Measurements from ENCODE around the gene TMEM9.

Gene TMEM9

DNA sequence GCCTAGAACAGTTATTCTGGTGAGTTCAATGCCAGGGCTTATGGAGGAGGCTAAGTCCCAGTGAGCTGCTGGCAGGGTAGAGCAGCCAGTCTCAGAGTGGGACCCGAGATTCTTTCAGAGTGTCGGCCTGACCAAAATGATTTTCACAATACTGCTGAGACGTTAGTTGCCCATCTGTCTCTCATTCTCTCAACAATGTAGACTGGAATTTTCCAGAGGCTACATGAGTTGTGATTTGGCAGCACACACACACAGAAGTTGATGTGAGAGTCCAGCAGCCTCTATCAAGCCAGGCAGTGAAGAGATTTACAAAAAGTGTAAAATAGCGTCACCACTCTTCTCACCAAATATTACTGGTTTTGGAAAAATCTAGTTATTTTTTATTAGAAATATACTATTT is 63.7 kb downstream of the TMEM9 start:
- no peaks in the 10 kb centered on the region for H3K36me3 Mint-ChIP-seq
- no peak overlapping the region for H3K4me3 Mint-ChIP-seq
- H3K4me1 Mint-ChIP-seq = peaks cover under 1% of the 10 kb centered on the region in 2 donors
- H3K27ac Mint-ChIP-seq = no peak overlapping the region
- ATAC-seq (replicated peaks) (no peak), DNase-seq (no peak)
- H3K27me3 Mint-ChIP-seq = peaks cover 8 to 27% of the 10 kb centered on the region in 2 donors
- H3K9me3 Mint-ChIP-seq = no peaks in the 10 kb centered on the region

- Mint-ChIP-seq H3K27ac (no peak overlapping the region), H3K4me3 (no peak overlapping the region), H3K9me3 (no peaks in the 10 kb centered on the region), H3K27me3 (peaks cover 8 to 34% of the 10 kb centered on the region in 2 donors), H3K4me1 (no peaks in the 10 kb centered on the region), H3K36me3 (no peaks in the 10 kb centered on the region)
- ATAC-seq (replicated peaks) (no peak), DNase-seq (no peak)
These were observed 64.7 kb downstream of the TMEM9 start for GRCh38 chr1:201089596-201089995.

- no peak for DNase-seq
- Mint-ChIP-seq H3K4me1 (no peaks in the 10 kb centered on the region), H3K36me3 (no peaks in the 10 kb centered on the region), H3K27me3 (peaks cover 12 to 36% of the 10 kb centered on the region in 2 donors), H3K4me3 (no peak overlapping the region), H3K27ac (no peak overlapping the region), H3K9me3 (no peaks in the 10 kb centered on the region)
- ATAC-seq (replicated peaks) = no peak
These were observed 65.3 kb downstream of the TMEM9 start for GRCh38 chr1:201088901-201089525.

DNA sequence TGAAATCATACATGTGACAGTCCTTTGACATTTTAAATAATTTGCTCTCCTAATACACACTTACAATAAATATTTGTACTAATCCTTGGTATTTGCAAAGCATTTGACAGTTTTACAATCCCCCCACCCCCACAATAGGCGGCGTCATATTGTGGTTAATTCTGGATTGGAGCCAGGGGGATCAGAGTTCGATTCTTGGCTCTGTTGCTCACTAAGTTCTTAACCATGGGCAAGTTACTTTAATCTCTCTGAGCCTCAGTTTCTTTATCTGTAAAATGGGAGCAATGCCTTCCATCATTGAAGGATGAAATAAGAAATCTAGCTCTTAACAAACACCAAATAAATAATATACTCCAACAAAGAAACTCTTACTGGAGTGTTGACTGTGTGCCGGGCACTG is 65.9 kb downstream of the TMEM9 start:
- H3K4me1 Mint-ChIP-seq = no peaks in the 10 kb centered on the region
- peaks cover 12 to 36% of the 10 kb centered on the region in 2 donors for H3K27me3 Mint-ChIP-seq
- H3K27ac Mint-ChIP-seq = no peak overlapping the region
- H3K4me3 Mint-ChIP-seq = no peak overlapping the region
- H3K9me3 Mint-ChIP-seq = no peaks in the 10 kb centered on the region
- H3K36me3 Mint-ChIP-seq = no peaks in the 10 kb centered on the region
- no peak for ATAC-seq (replicated peaks)
- no peak for DNase-seq

DNA sequence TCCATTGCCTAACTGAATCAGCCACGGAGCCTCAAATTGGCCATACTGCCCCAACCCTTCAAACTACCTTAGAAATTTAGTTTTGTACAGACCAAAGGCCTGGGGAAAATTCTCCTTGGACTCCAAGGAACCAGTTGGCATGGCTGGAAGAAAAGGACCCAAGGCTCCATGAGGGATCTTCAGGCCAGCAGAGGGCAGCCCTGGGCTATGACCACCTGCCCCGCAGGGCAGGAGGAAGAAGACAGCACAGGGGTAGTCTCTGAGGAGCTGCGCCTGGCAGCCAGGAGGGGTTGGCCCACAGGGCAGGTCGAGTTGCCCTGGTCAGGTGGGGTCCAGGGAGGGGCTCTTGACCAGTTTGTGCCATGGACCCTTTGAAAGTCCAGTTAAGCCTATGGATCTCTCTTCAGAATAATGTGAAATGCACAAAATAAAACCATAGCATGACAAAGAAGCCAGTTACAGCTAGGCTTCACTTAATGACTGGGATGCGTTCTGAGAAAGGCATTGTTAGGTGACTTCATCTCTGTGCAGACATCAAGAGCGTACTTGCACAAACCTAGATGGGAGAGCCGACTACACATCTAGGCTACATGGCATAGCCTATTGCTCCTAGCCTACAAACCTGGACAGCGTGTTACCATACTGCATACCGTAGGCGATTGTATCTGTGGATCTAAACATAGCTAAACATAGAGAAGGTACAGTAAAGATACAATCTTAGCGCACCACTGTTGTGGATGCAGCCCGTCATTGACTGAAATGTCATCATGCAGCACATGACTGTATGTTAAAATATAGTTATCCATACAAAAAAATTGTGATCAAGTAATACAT is 68.2 kb downstream of the TMEM9 start:
- no peak overlapping the region for H3K27ac Mint-ChIP-seq
- DNase-seq = no peak

More for the DNA sequence above, 68.2 kb downstream of the TMEM9 start:
- Mint-ChIP-seq H3K27me3 (peaks cover 12 to 28% of the 10 kb centered on the region in 2 donors), H3K4me1 (no peaks in the 10 kb centered on the region), H3K4me3 (no peak overlapping the region), H3K36me3 (no peaks in the 10 kb centered on the region), H3K9me3 (no peaks in the 10 kb centered on the region)
- ATAC-seq (replicated peaks) = peak; percentile 69 to 75
